22Rv1 (cell line): ENCODE measurements around the gene DISP2.

ENCODE experiments used
- CTCF ChIP-seq: fragments of 450-650 bp; IDR thresholded peaks from 2 replicates; pipeline ENCODE4 v1.5.1; 2017; ENCODE audit warnings: mild to moderate bottlenecking
- ZFX ChIP-seq: fragments of 450-650 bp; IDR thresholded peaks from 2 replicates; pipeline ENCODE4 v1.6.1; 2017; ENCODE audit warnings: antibody characterized with exemption, borderline replicate concordance

DNA sequence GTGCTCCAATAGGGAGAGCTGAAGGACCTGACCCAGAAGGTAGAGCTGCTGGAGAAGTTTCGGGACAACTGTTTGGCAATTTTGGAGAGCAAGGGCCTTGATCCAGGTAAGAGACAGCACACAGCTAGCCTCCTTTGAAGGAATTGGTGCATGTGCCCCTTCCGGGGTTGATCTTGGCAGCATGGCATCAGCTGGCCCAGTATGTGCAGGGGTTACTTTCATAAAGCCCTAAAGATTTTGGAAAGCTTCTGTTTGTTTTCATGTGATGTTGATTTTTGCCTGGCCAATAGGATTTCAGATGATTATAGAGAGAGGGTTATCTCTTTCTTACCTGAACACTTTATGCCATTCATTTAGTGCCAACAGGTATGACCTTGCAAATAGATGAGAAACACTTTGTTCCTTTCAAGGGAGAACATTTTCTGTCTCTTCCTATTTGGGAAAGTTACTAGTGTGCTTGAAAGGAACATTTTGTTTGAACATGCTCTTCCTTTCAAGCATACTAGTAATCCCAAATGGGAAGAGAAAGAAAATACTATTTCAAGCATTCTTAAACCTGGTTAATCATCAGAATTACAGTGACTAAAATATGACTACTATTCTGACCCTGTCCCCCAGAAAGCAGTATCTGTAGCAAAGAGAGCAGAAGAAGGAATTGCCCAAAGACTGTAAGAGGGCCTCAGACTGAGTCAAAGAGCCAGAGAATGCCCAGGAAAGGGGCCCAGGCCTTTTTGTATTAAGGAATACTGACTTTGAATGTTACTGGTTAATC, 32.0 kb downstream of the DISP2 start:
- TF ChIP-seq CTCF (no peak), ZFX (no peak)
